ENCODE measurements around the gene TBC1D22B.

Gene TBC1D22B

GRCh38 chr6:37257634-37258404, at the start of gene TBC1D22B, which contains the start of gene TMEM217:
Gene TBC1D22B (plus strand): TSS chr6:37257772. CDS start chr6:37257918, 146 bp downstream.
Gene TMEM217 (minus strand): TSS chr6:37258144. CDS start chr6:37219030, 39,114 bp downstream.
- DNase-seq, result peak; percentile 89 to 98

- DNase-seq, result peak; percentile 55 to 80
These were observed 49.6 kb upstream of the TBC1D22B start for GRCh38 chr6:37207903-37208456.

GRCh38 chr6:37208793-37209192, 48.8 kb upstream of the TBC1D22B start:
- no peak for DNase-seq

- DNase-seq, result no peak
These were observed 47.9 kb upstream of the TBC1D22B start for GRCh38 chr6:37209461-37210205.

- DNase-seq, result peak; percentile 81 to 87
These were observed 47.1 kb upstream of the TBC1D22B start for GRCh38 chr6:37210313-37210968.

- DNase-seq, result no peak
These were observed 45.3 kb upstream of the TBC1D22B start for GRCh38 chr6:37212268-37212667.

- DNase-seq, result no peak
These were observed 39.5 kb upstream of the TBC1D22B start for GRCh38 chr6:37218061-37218460.

GRCh38 chr6:37218511-37218910, 39.1 kb upstream of the TBC1D22B start:
- DNase-seq, result no peak

- no peak for DNase-seq
These were observed 35.9 kb upstream of the TBC1D22B start for GRCh38 chr6:37221585-37222124.

GRCh38 chr6:37222125-37222967, 35.2 kb upstream of the TBC1D22B start:
- peak; percentile 96 to 98 for DNase-seq

- no peak for DNase-seq
These were observed 34.6 kb upstream of the TBC1D22B start for GRCh38 chr6:37222992-37223391.

GRCh38 chr6:37225350-37226169, 32.0 kb upstream of the TBC1D22B start:
- DNase-seq, result no peak

- DNase-seq, result no peak
These were observed 27.5 kb upstream of the TBC1D22B start for GRCh38 chr6:37230104-37230503.

- DNase-seq, result no peak
These were observed 25.0 kb upstream of the TBC1D22B start for GRCh38 chr6:37232430-37233017.

- DNase-seq, result no peak
These were observed 24.0 kb upstream of the TBC1D22B start for GRCh38 chr6:37233541-37233940.

- DNase-seq, result no peak
These were observed 20.7 kb upstream of the TBC1D22B start for GRCh38 chr6:37236921-37237320.

GRCh38 chr6:37237789-37238188, 19.8 kb upstream of the TBC1D22B start:
- DNase-seq, result no peak

GRCh38 chr6:37238381-37238780, 19.2 kb upstream of the TBC1D22B start:
- DNase-seq, result no peak

- DNase-seq, result no peak
These were observed 18.0 kb upstream of the TBC1D22B start for GRCh38 chr6:37239526-37239925.

GRCh38 chr6:37239950-37240713, 17.4 kb upstream of the TBC1D22B start:
- peak in 1 of 2 experiments; percentile 2 for DNase-seq
